PC-9 (cell line): ENCODE results near the gene LIME1. TPM values are rescaled to one million over a fixed set of nuclear protein-coding genes. Genes with fewer than 3 reads are reported as not detected.

ENCODE experiments used
- BruUV-seq: library from RNA; stranded (reverse); fragments of 400-500 nt; replicated peaks from 2 replicates; lab custom pipeline; 2021; lab: Mats Ljungman, UMichigan
- CTCF ChIA-PET: fragments of 300-600 bp; sonication (Branson Sonifier 250); formaldehyde crosslinking; loops from one replicate; lab custom pipeline; 2022; ENCODE audit warnings: antibody characterized with exemption; lab: Charles Lee
- POLR2A ChIA-PET: fragments of 300-600 bp; sonication (Branson Sonifier 250); formaldehyde crosslinking; loops from one replicate; lab custom pipeline; 2022; ENCODE audit warnings: antibody characterized with exemption; ENCODE audit not compliant: unreplicated experiment; lab: Charles Lee
- DNase-seq, 2 experiments: peaks; one replicate each; pipeline versions ENCODE4 v3.0.0 to v3.0.0-alpha.2; 2015 to 2022; ENCODE audit warnings: mixed read lengths in 1 of 2
- H2AFZ ChIP-seq: fragments of 200-600 bp; sonication (generic); 2 replicates; pipeline ENCODE4 v1.8.1; 2017; ENCODE audit warnings: antibody characterized with exemption
- H3F3A ChIP-seq: fragments of 200-600 bp; sonication (generic); 2 replicates; pipeline ENCODE4 v1.8.1; 2017; ENCODE audit warnings: antibody characterized with exemption, mild to moderate bottlenecking, low read depth; ENCODE audit not compliant: insufficient read depth
- H3K27ac ChIP-seq: fragments of 200-600 bp; sonication (generic); 2 replicates; pipeline ENCODE4 v1.6.1; 2016; ENCODE audit warnings: mixed run types
- H3K27me3 ChIP-seq: fragments of 200-600 bp; sonication (generic); 2 replicates; pipeline ENCODE4 v1.6.1; 2016; ENCODE audit warnings: low read depth, mixed run types; ENCODE audit not compliant: insufficient read depth
- H3K36me3 ChIP-seq: fragments of 200-600 bp; sonication (generic); 2 replicates; pipeline ENCODE4 v1.6.1; 2016; ENCODE audit warnings: low read depth, mixed run types
- H3K4me1 ChIP-seq: fragments of 200-600 bp; sonication (generic); replicated peaks from 2 replicates; pipeline ENCODE4 v1.6.1; 2016; ENCODE audit warnings: mixed run types; ENCODE audit not compliant: insufficient read depth
- H3K4me2 ChIP-seq: fragments of 200-600 bp; sonication (generic); 2 replicates; pipeline ENCODE4 v1.6.1; 2017; ENCODE audit warnings: mixed run types
- H3K4me3 ChIP-seq: fragments of 200-600 bp; sonication (generic); 2 replicates; pipeline ENCODE4 v1.6.1; 2016; ENCODE audit warnings: mixed run types
- H3K79me2 ChIP-seq: fragments of 200-600 bp; sonication (generic); 2 replicates; pipeline ENCODE4 v1.6.1; 2017; ENCODE audit warnings: low read depth, mixed run types
- H3K9me2 ChIP-seq: fragments of 200-600 bp; sonication (generic); 2 replicates; pipeline ENCODE4 v1.8.1; 2017; ENCODE audit warnings: mild to moderate bottlenecking; ENCODE audit not compliant: insufficient read depth
- H3K9me3 ChIP-seq: fragments of 200-600 bp; sonication (generic); 2 replicates; pipeline ENCODE4 v1.8.1; 2016; ENCODE audit warnings: low read depth; ENCODE audit not compliant: insufficient read depth
- H4K20me1 ChIP-seq: fragments of 200-600 bp; sonication (generic); 2 replicates; pipeline ENCODE4 v1.8.1; 2017; ENCODE audit not compliant: insufficient read depth
- EZH2 ChIP-seq: fragments of 200-600 bp; sonication (generic); IDR thresholded peaks from 2 replicates; pipeline ENCODE4 v1.8.0; 2017; ENCODE audit warnings: antibody characterized with exemption, low read depth
- intact Hi-C: fragments of 100-400 bp; cut with micrococcal nuclease; formaldehyde crosslinking; loops from one replicate; pipeline ENCODE4 v1.10.0; 2022; ENCODE audit not compliant: unreplicated experiment
- total RNA-seq: library from RNA; stranded (reverse); gene quantifications from 2 replicates; pipeline ENCODE4 v1.2.3, GENCODE V29; 2021
- TF ChIP-seq, protein P1 (sequence below): fragments of 200-600 bp; sonication (generic); conservative IDR thresholded peaks from 2 replicates; pipeline ENCODE4 v1.6.1; 2017; ENCODE audit warnings: mixed run types, antibody characterized with exemption, mild to moderate bottlenecking, moderate library complexity

The LIME1 gene
- total RNA-seq, 1 experiment from 2014 or later = 18.7 TPM

DNA sequence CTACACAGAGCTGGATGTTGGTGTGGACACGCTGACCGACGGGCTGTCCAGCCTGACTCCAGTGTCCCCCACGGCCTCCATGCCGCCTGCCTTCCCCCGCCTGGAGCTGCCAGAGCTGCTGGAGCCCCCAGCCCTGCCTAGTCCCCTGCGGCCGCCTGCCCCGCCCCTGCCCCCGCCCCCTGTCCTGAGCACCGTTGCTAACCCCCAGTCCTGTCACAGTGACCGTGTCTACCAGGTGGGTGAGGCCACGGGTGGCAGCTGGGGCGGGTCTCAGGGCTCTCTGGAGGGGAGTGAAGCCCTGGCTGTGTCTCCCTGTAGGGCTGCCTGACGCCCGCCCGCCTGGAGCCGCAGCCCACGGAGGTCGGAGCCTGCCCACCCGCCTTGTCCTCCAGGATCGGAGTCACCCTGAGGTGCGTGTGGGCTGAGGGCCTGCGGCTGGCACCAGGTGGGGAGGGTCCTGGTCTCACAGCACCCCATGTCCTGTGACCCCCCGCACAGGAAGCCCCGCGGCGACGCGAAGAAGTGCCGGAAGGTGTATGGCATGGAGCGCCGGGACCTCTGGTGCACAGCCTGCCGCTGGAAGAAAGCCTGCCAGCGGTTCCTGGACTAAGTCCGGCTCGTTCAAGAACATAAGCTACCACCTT is 6.0 kb downstream of the LIME1 start:
- CTCF ChIA-PET = interaction anchor here (0.5 kb wide), 1 partner anchor 543 kb away, joined by 3 read pairs; no protein-coding TSS in a partner anchor
- no peak overlapping the region for H3K4me2 ChIP-seq
- intact Hi-C loops = no loop called here
- H2AFZ ChIP-seq = no peak overlapping the region
- H4K20me1 ChIP-seq = no peaks in the 10 kb centered on the region; the same call in 1 of the 2 replicates
- no peaks in the 10 kb centered on the region for H3K27me3 ChIP-seq
- H3K4me1 ChIP-seq = peaks cover 9% of the 10 kb centered on the region
- H3K27ac ChIP-seq = no peak overlapping the region
- no peak for DNase-seq
- H3K36me3 ChIP-seq = no peaks in the 10 kb centered on the region
- no peak for TF ChIP-seq EZH2
- TF ChIP-seq, protein P1, sequence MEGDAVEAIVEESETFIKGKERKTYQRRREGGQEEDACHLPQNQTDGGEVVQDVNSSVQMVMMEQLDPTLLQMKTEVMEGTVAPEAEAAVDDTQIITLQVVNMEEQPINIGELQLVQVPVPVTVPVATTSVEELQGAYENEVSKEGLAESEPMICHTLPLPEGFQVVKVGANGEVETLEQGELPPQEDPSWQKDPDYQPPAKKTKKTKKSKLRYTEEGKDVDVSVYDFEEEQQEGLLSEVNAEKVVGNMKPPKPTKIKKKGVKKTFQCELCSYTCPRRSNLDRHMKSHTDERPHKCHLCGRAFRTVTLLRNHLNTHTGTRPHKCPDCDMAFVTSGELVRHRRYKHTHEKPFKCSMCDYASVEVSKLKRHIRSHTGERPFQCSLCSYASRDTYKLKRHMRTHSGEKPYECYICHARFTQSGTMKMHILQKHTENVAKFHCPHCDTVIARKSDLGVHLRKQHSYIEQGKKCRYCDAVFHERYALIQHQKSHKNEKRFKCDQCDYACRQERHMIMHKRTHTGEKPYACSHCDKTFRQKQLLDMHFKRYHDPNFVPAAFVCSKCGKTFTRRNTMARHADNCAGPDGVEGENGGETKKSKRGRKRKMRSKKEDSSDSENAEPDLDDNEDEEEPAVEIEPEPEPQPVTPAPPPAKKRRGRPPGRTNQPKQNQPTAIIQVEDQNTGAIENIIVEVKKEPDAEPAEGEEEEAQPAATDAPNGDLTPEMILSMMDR = no peak
- H3K9me3 ChIP-seq = no peaks in the 10 kb centered on the region
- no peaks in the 10 kb centered on the region for H3K9me2 ChIP-seq
- H3K4me3 ChIP-seq = no peak overlapping the region
- H3F3A ChIP-seq = peaks cover 36% of the 10 kb centered on the region
- H3K79me2 ChIP-seq = peaks cover 10% of the 10 kb centered on the region; the same call in 1 of the 2 replicates
- BruUV-seq = no TSS peak
- POLR2A ChIA-PET = no interaction called here

GRCh38 chr20:63743210-63743970 is 6.9 kb downstream of the LIME1 start:
- TF ChIP-seq EZH2 = no peak
- TF ChIP-seq, protein P1 = no peak
- Histone ChIP-seq H3K36me3 (no peaks in the 10 kb centered on the region), H3F3A (peaks cover 36% of the 10 kb centered on the region), H3K27me3 (no peaks in the 10 kb centered on the region), H3K9me2 (no peaks in the 10 kb centered on the region), H3K4me1 (peaks cover 9% of the 10 kb centered on the region), H2AFZ (no peak overlapping the region), H4K20me1 (no peaks in the 10 kb centered on the region; the same call in 1 of the 2 replicates), H3K27ac (no peak overlapping the region), H3K4me3 (no peak overlapping the region), H3K4me2 (no peak overlapping the region), H3K79me2 (peaks cover 10% of the 10 kb centered on the region; the same call in 1 of the 2 replicates), H3K9me3 (no peaks in the 10 kb centered on the region)
- intact Hi-C loops = no loop called here
- POLR2A ChIA-PET = interaction anchor here (1.0 kb wide), 1 partner anchor 56 kb away, joined by 4 read pairs; no protein-coding TSS in a partner anchor
- CTCF ChIA-PET = interaction anchor here (0.5 kb wide), 1 partner anchor 543 kb away, joined by 3 read pairs; no protein-coding TSS in a partner anchor
- BruUV-seq = no TSS peak
- DNase-seq = no peak

- Histone ChIP-seq H2AFZ (no peak overlapping the region), H3K27ac (no peak overlapping the region), H3K4me2 (no peak overlapping the region), H3K79me2 (peaks cover 10% of the 10 kb centered on the region; the same call in 1 of the 2 replicates), H3K4me1 (peaks cover 9% of the 10 kb centered on the region), H3K4me3 (no peak overlapping the region), H3K9me3 (no peaks in the 10 kb centered on the region), H3K9me2 (no peaks in the 10 kb centered on the region), H3K27me3 (no peaks in the 10 kb centered on the region), H3K36me3 (no peaks in the 10 kb centered on the region), H4K20me1 (no peaks in the 10 kb centered on the region; the same call in 1 of the 2 replicates), H3F3A (peaks cover 35% of the 10 kb centered on the region)
- TF ChIP-seq, protein P1 = no peak
- TF ChIP-seq EZH2 = no peak
- intact Hi-C loops = no loop called here
- ChIA-PET CTCF (no interaction called here), POLR2A (interaction anchor here (1.0 kb wide), 1 partner anchor 57 kb away, joined by 4 read pairs; no protein-coding TSS in a partner anchor)
- DNase-seq = no peak
- no TSS peak for BruUV-seq
These were observed 7.7 kb downstream of the LIME1 start for GRCh38 chr20:63744158-63744557.
